Heart left ventricle (tissue), 13 donors: ENCODE results near the gene LRRC28.

Experiments
- POLR2A ChIP-seq, 2 donors: fragments of 450-650 bp; IDR thresholded peaks; one replicate each; pipeline ENCODE4 v1.6.1; 2017; ENCODE audit warnings: antibody characterized with exemption in 2 of 2, mild to moderate bottlenecking in 2 of 2, moderate library complexity in 2 of 2
- TF ChIP-seq, protein P1 (sequence below), 12 donors: fragments of 200-600 bp; sonication (generic) in 4 of 12; IDR thresholded peaks; one replicate each; pipeline versions ENCODE4 v1.5.0 to v1.8.0; 2018 to 2022; ENCODE audit warnings: antibody characterized with exemption in 12 of 12, mild to moderate bottlenecking in 5 of 12
- donor health status: ischemic (EF 13 %, LVEDD 7.1; RV severe dilation, severe dysfunction).
- donor health status: DM: no; HTN: yes; CAD: no.
- donor health status: DM: no; HTN: no; CAD: no.
- donor health status: ischemic (EF 25% LVEDD 6.9; RV normal size, moderate dysfunction).
- donor health status: ischemic (EF 25% LVEDD 5.7; RV mildly dilated, moderate dysfunction).
- donor health status: ischemic (EF 35%, LVEDD 5.7; RV mildly dilated, moderate dysfunction).
- donor health status: nonischemic (EF 11% LVEDD 7.7; RV severe dilation, severe dysfunction).
- donor health status: DM: yes; HTN: yes; CAD: no.
- donor health status: PGD.
- donor health status: ischemic (EF 29% LVEDD 5.4; RV normal size, mild dysfunction).
- donor health status: nonischemic (EF 23%, LVEDD 6.1; RV moderate dilation, normal function).

DNA sequence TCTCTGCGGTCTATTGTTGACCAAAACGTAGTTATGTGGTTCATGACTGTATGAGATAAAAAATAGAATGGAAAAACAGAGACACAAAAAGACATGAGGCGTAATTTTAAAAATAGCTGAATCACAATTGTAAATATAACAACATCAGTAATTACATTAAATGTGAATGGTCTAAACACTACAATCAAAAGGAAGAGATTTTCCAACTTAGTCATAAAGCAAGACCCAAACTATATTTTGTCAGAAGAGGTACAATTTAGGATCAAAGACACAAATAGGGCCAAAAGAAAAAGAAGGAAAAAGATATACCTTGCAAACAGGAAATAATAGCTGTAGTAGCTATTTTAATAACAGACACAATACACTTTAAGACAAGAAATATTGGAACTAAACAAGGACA lies 61.5 kb downstream of the LRRC28 start:
- TF ChIP-seq, protein P1, sequence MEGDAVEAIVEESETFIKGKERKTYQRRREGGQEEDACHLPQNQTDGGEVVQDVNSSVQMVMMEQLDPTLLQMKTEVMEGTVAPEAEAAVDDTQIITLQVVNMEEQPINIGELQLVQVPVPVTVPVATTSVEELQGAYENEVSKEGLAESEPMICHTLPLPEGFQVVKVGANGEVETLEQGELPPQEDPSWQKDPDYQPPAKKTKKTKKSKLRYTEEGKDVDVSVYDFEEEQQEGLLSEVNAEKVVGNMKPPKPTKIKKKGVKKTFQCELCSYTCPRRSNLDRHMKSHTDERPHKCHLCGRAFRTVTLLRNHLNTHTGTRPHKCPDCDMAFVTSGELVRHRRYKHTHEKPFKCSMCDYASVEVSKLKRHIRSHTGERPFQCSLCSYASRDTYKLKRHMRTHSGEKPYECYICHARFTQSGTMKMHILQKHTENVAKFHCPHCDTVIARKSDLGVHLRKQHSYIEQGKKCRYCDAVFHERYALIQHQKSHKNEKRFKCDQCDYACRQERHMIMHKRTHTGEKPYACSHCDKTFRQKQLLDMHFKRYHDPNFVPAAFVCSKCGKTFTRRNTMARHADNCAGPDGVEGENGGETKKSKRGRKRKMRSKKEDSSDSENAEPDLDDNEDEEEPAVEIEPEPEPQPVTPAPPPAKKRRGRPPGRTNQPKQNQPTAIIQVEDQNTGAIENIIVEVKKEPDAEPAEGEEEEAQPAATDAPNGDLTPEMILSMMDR (IDR thresholded peaks at IDR 0.05): no peak
- TF ChIP-seq POLR2A (IDR thresholded peaks at IDR 0.05): no peak
